WTC11 (cell line): ENCODE data around the gene CSPG4. TPM values are rescaled to one million over a fixed set of nuclear protein-coding genes. Genes with fewer than 3 reads are reported as not detected.

ENCODE experiments used
- ATAC-seq: fragments of 200-7000 bp; cut with Tn5 transposase; 2 replicates; pipeline ENCODE4 v1.10.0; 2021; ENCODE audit warnings: mild to moderate bottlenecking, moderate library complexity
- CTCF ChIA-PET: fragments of 300-600 bp; sonication (Branson Sonifier 250); formaldehyde crosslinking; loops from one replicate; lab custom pipeline; 2021; ENCODE audit warnings: antibody characterized with exemption; lab: Charles Lee
- POLR2A ChIA-PET: fragments of 350-600 bp; sonication (Branson Sonifier 250); formaldehyde crosslinking; loops from one replicate; lab custom pipeline; 2021; ENCODE audit warnings: antibody characterized with exemption; lab: Charles Lee
- DNase-seq: peaks from one replicate; pipeline ENCODE4 v3.0.0; 2021; ENCODE audit warnings: low spot score
- H3K27ac Mint-ChIP-seq: 2 replicates; pipeline ENCODE4 v1.8.0; 2021; ENCODE audit warnings: mixed read lengths
- H3K27me3 Mint-ChIP-seq: 2 replicates; pipeline ENCODE4 v1.8.0; 2021; ENCODE audit warnings: low read depth, mild to moderate bottlenecking, moderate library complexity, mixed read lengths
- H3K36me3 Mint-ChIP-seq: 2 replicates; pipeline ENCODE4 v1.8.0; 2021; ENCODE audit warnings: mixed read lengths
- H3K4me1 Mint-ChIP-seq: 2 replicates; pipeline ENCODE4 v1.8.0; 2022; ENCODE audit warnings: mixed read lengths
- H3K4me3 Mint-ChIP-seq: 2 replicates; pipeline ENCODE4 v1.8.0; 2021; ENCODE audit warnings: mild to moderate bottlenecking, moderate library complexity, mixed read lengths
- H3K9me3 Mint-ChIP-seq: 2 replicates; pipeline ENCODE4 v1.8.0; 2021; ENCODE audit warnings: mixed read lengths
- ATF6 ChIP-seq: sonication (generic); formaldehyde crosslinking; IDR thresholded peaks from 2 replicates; pipeline ENCODE4 v1.8.1; 2023; ENCODE audit warnings: mild to moderate bottlenecking, missing genetic modification reagents
- EMX1 ChIP-seq: fragments of 250-450 bp; sonication (Bioruptor Pico); IDR thresholded peaks from 2 replicates; pipeline ENCODE4 v1.8.0; 2021; ENCODE audit warnings: mild to moderate bottlenecking
- ESRRA ChIP-seq: sonication (generic); formaldehyde crosslinking; IDR thresholded peaks from 2 replicates; pipeline ENCODE4 v1.8.1; 2022; ENCODE audit warnings: mild to moderate bottlenecking, missing genetic modification reagents, borderline replicate concordance
- ETV6 ChIP-seq: sonication (generic); formaldehyde crosslinking; IDR thresholded peaks from 2 replicates; pipeline ENCODE4 v1.8.1; 2022; ENCODE audit warnings: mild to moderate bottlenecking, missing genetic modification reagents
- IRF1 ChIP-seq: sonication (generic); formaldehyde crosslinking; IDR thresholded peaks from 2 replicates; pipeline ENCODE4 v1.8.0; 2023; ENCODE audit warnings: missing genetic modification reagents
- JAZF1 ChIP-seq: fragments of 250-450 bp; sonication (Bioruptor Pico); IDR thresholded peaks from 2 replicates; pipeline ENCODE4 v1.9.0; 2021; ENCODE audit warnings: moderate library complexity, mild to moderate bottlenecking, inconsistent platforms
- JUN ChIP-seq: sonication (generic); formaldehyde crosslinking; IDR thresholded peaks from 2 replicates; pipeline ENCODE4 v1.8.0; 2023; ENCODE audit warnings: mild to moderate bottlenecking, missing genetic modification reagents
- SOX15 ChIP-seq: fragments of 250-450 bp; sonication (Bioruptor Pico); IDR thresholded peaks from 2 replicates; pipeline ENCODE4 v1.9.0; 2021; ENCODE audit warnings: mild to moderate bottlenecking
- TEAD4 ChIP-seq: sonication (generic); formaldehyde crosslinking; IDR thresholded peaks from 2 replicates; pipeline ENCODE4 v1.8.0; 2022; ENCODE audit warnings: mild to moderate bottlenecking, missing genetic modification reagents
- TP53 ChIP-seq: sonication (generic); formaldehyde crosslinking; IDR thresholded peaks from 2 replicates; pipeline ENCODE4 v1.8.1; 2023; ENCODE audit warnings: mild to moderate bottlenecking, missing genetic modification reagents
- USF2 ChIP-seq: sonication (generic); formaldehyde crosslinking; IDR thresholded peaks from 2 replicates; pipeline ENCODE4 v1.8.1; 2023; ENCODE audit warnings: mild to moderate bottlenecking, missing genetic modification reagents, moderate library complexity
- ZNF138 ChIP-seq: sonication (generic); formaldehyde crosslinking; conservative IDR thresholded peaks from 2 replicates; pipeline ENCODE4 v1.8.1; 2022; ENCODE audit warnings: mild to moderate bottlenecking, moderate library complexity, missing genetic modification reagents
- ZNF512 ChIP-seq: sonication (generic); formaldehyde crosslinking; IDR thresholded peaks from 2 replicates; pipeline ENCODE4 v1.8.1; 2022; ENCODE audit warnings: missing genetic modification reagents, borderline replicate concordance
- total RNA-seq: library from RNA; stranded (reverse); gene quantifications from 3 replicates; pipeline ENCODE4 v1.2.3, GENCODE V29; 2021

The CSPG4 gene
- total RNA-seq, 1 experiment from 2014 or later = 2.9 TPM

- no peak for TF ChIP-seq SOX15 (CRISPR knock-in tag)
- TF ChIP-seq JUN (CRISPR knock-in tag) = no peak
- TF ChIP-seq USF2 (CRISPR knock-in tag) = no peak
- no peak for TF ChIP-seq ZNF512 (CRISPR knock-in tag)
- TF ChIP-seq JAZF1 (CRISPR knock-in tag) = no peak
- no peak for TF ChIP-seq ATF6
- TF ChIP-seq, all 79 proteins: peak for 0
Measured at GRCh38 chr15:75725719-75726607, 13.3 kb upstream of the CSPG4 start (continued).

GRCh38 chr15:75725006-75725718 is 12.5 kb upstream of the CSPG4 start:
- Mint-ChIP-seq H3K4me3 (no peak overlapping the region), H3K4me1 (no peaks in the 10 kb centered on the region; the same call in 1 of the 2 replicates)
- CTCF ChIA-PET = interaction anchor here (0.6 to 3.2 kb wide), 7 partner anchors 8 to 1000 kb away, joined by 3 to 21 read pairs (median 5); partner anchors contain the start of gene CYP1A1

More at GRCh38 chr15:75725006-75725718, 12.5 kb upstream of the CSPG4 start:
- DNase-seq (no peak), ATAC-seq (no peak)
- H3K27me3 Mint-ChIP-seq = peaks cover 50% of the 10 kb centered on the region
- no peak for TF ChIP-seq IRF1 (CRISPR knock-in tag)
- TF ChIP-seq USF2 (CRISPR knock-in tag) = no peak
- TF ChIP-seq ETV6 (CRISPR knock-in tag) = no peak
- TF ChIP-seq ZNF512 (CRISPR knock-in tag) = no peak
- TF ChIP-seq ESRRA (CRISPR knock-in tag) = no peak
- TF ChIP-seq TEAD4 = no peak
- TF ChIP-seq JAZF1 (CRISPR knock-in tag) = no peak
- no peak for TF ChIP-seq TP53
- TF ChIP-seq EMX1 = no peak
- TF ChIP-seq ZNF138 (CRISPR knock-in tag) = no peak
- no peak overlapping the region for H3K27ac Mint-ChIP-seq
- POLR2A ChIA-PET = interaction anchor here (0.9 to 1.8 kb wide), 2 partner anchors 12 to 65 kb away, joined by 3 to 8 read pairs; no protein-coding TSS in a partner anchor
- no peaks in the 10 kb centered on the region for H3K9me3 Mint-ChIP-seq
- H3K36me3 Mint-ChIP-seq = no peaks in the 10 kb centered on the region
